PC-3 (cell line): Measurements from ENCODE around the gene TMEM170B. TPM values are rescaled to one million over a fixed set of nuclear protein-coding genes. Genes with fewer than 3 reads are reported as not detected.

Experiments used
- ATAC-seq: fragments of 200-7000 bp; cut with Tn5 transposase; 2 replicates; pipeline ENCODE4 v1.9.1; 2020; ENCODE audit warnings: mild to moderate bottlenecking, moderate library complexity
- BruUV-seq: library from RNA; stranded (reverse); fragments of 400-500 nt; replicated peaks from 2 replicates; lab custom pipeline; 2021; lab: Mats Ljungman, UMichigan
- CTCF ChIA-PET: fragments of 300-600 bp; sonication (Branson Sonifier 250); formaldehyde crosslinking; loops from one replicate; lab custom pipeline; 2022; ENCODE audit warnings: antibody characterized with exemption; lab: Charles Lee
- POLR2A ChIA-PET: fragments of 300-600 bp; sonication (Branson Sonifier 250); formaldehyde crosslinking; loops from one replicate; lab custom pipeline; 2022; ENCODE audit warnings: antibody characterized with exemption; ENCODE audit not compliant: unreplicated experiment; lab: Charles Lee
- DNase-seq: peaks from one replicate; pipeline ENCODE4 v3.0.0-alpha.2; 2015
- H2AFZ ChIP-seq: fragments of 300-600 bp; sonication (generic); 2 replicates; pipeline ENCODE4 v1.6.0; 2016; ENCODE audit warnings: antibody characterized with exemption, low read length
- H3F3A ChIP-seq: fragments of 300-600 bp; sonication (generic); one replicate; pipeline ENCODE4 v1.6.0; 2017; ENCODE audit warnings: antibody characterized with exemption, low read length, control low read depth, mild to moderate bottlenecking; ENCODE audit not compliant: unreplicated experiment
- H3K27ac ChIP-seq: fragments of 300-600 bp; sonication (generic); 2 replicates; pipeline ENCODE4 v1.5.1; 2016; ENCODE audit warnings: mild to moderate bottlenecking, low read length
- H3K27me3 ChIP-seq: fragments of 300-600 bp; sonication (generic); 2 replicates; pipeline ENCODE4 v1.6.1; 2016; ENCODE audit warnings: low read length, mixed read lengths
- H3K36me3 ChIP-seq: fragments of 300-600 bp; sonication (generic); 2 replicates; pipeline ENCODE4 v1.6.1; 2016; ENCODE audit warnings: low read depth, mixed run types, low read length, mixed read lengths
- H3K4me1 ChIP-seq: fragments of 300-600 bp; sonication (generic); 2 replicates; pipeline ENCODE4 v1.5.1; 2016; ENCODE audit warnings: low read length; ENCODE audit not compliant: insufficient read depth
- H3K4me2 ChIP-seq: fragments of 300-600 bp; sonication (generic); 2 replicates; pipeline ENCODE4 v1.6.0; 2016; ENCODE audit warnings: low read length
- H3K4me3 ChIP-seq: fragments of 300-600 bp; sonication (generic); 2 replicates; pipeline ENCODE4 v1.5.1; 2016; ENCODE audit warnings: mild to moderate bottlenecking, low read length, mixed read lengths
- H3K79me2 ChIP-seq: fragments of 300-600 bp; sonication (generic); 2 replicates; pipeline ENCODE4 v1.6.1; 2017; ENCODE audit warnings: low read length, mixed read lengths
- H3K9ac ChIP-seq: fragments of 300-600 bp; sonication (generic); 2 replicates; pipeline ENCODE4 v1.6.0; 2016; ENCODE audit warnings: mild to moderate bottlenecking, low read length
- H3K9me2 ChIP-seq: fragments of 300-600 bp; sonication (generic); replicated peaks from 2 replicates; pipeline ENCODE4 v1.6.1; 2016; ENCODE audit warnings: mixed run types, low read length, mixed read lengths
- H3K9me3 ChIP-seq: fragments of 300-600 bp; sonication (generic); 2 replicates; pipeline ENCODE4 v1.6.1; 2016; ENCODE audit warnings: low read length, mixed read lengths
- H4K20me1 ChIP-seq: fragments of 300-600 bp; sonication (generic); 2 replicates; pipeline ENCODE4 v1.6.1; 2016; ENCODE audit warnings: low read length, mixed read lengths
- EZH2 ChIP-seq: fragments of 300-600 bp; sonication (generic); IDR thresholded peaks from one replicate; pipeline ENCODE4 v1.6.1; 2017; ENCODE audit warnings: antibody characterized with exemption, mild to moderate bottlenecking, low read length; ENCODE audit not compliant: unreplicated experiment
- EZH2phosphoT487 ChIP-seq: fragments of 300-600 bp; sonication (generic); IDR thresholded peaks from 2 replicates; pipeline ENCODE4 v1.6.1; 2018; ENCODE audit warnings: mild to moderate bottlenecking, antibody characterized with exemption, low read length, borderline replicate concordance
- intact Hi-C: fragments of 100-400 bp; cut with micrococcal nuclease; formaldehyde crosslinking; loops from 2 replicates; pipeline ENCODE4 v1.9.0; 2023
- total RNA-seq: library from RNA; depleted of rRNA; stranded (reverse); fragments of >200 nt; gene quantifications from 2 replicates; pipeline ENCODE4 v1.2.3, GENCODE V29; 2014
- TF ChIP-seq, protein P1 (sequence below): fragments of 300-600 bp; sonication (generic); conservative IDR thresholded peaks from 2 replicates; pipeline ENCODE4 v1.5.1; 2017; ENCODE audit warnings: antibody characterized with exemption, low read depth, mild to moderate bottlenecking, low read length

Gene TMEM170B
- total RNA-seq, 1 experiment from 2014 or later = 0.66 TPM

DNA sequence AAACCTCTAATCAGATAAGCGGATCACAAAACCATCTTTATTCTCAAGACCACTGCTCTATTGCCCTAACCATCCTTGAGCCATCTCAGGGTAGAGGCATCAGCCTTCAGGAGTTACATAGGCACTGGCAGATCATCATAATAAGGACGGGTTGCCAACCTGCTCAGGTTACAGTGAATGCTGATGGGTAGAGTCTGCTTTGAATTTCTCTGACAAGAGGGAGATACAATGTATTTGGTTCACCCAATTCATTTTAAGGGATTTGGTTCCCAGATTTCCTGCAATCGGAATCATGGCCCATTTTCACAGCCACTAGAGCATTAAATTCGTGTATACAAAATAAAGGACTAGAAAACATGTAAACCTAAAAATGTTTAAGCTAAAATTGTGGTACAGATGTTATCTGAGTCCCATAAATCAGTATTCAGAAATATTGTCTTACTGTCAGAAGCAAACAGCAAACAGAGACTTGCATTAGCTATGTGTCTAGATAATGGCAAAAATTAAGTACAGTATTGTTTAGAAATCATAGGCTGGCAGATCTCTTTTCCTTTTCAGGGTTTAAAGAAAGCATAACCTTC, 41.9 kb upstream of the TMEM170B start:
- Histone ChIP-seq H3K9ac (peak overlapping the region; percentile 34), H3K4me3 (no peak overlapping the region), H3K4me2 (peak overlapping the region; percentile 37), H3K9me2 (no peaks in the 10 kb centered on the region), H3K27me3 (no peaks in the 10 kb centered on the region), H3K36me3 (no peaks in the 10 kb centered on the region), H3K4me1 (peaks cover 25% of the 10 kb centered on the region), H3K79me2 (no peaks in the 10 kb centered on the region), H3F3A (no peaks in the 10 kb centered on the region), H3K27ac (peak overlapping the region; percentile 22; the same call in 1 of the 2 replicates), H2AFZ (peak overlapping the region; percentile 72), H4K20me1 (no peaks in the 10 kb centered on the region), H3K9me3 (no peaks in the 10 kb centered on the region)
- intact Hi-C loops = loop anchor here (1.0 to 5.0 kb wide), 12 partner anchors 42 to 544 kb away; partner anchors contain the start of genes NEDD9 and TMEM170B
- no TSS peak for BruUV-seq
- ChIA-PET POLR2A (interaction anchor here (0.5 to 0.7 kb wide), 3 partner anchors 86 to 478 kb away, joined by 3 read pairs; partner anchors contain the start of gene NEDD9), CTCF (interaction anchor here (0.6 to 1.4 kb wide), 4 partner anchors 80 to 359 kb away, joined by 3 to 4 read pairs (median 3); no protein-coding TSS in a partner anchor)
- ATAC-seq = peak; percentile 39
- DNase-seq = peak; percentile 21
- TF ChIP-seq, protein P1, sequence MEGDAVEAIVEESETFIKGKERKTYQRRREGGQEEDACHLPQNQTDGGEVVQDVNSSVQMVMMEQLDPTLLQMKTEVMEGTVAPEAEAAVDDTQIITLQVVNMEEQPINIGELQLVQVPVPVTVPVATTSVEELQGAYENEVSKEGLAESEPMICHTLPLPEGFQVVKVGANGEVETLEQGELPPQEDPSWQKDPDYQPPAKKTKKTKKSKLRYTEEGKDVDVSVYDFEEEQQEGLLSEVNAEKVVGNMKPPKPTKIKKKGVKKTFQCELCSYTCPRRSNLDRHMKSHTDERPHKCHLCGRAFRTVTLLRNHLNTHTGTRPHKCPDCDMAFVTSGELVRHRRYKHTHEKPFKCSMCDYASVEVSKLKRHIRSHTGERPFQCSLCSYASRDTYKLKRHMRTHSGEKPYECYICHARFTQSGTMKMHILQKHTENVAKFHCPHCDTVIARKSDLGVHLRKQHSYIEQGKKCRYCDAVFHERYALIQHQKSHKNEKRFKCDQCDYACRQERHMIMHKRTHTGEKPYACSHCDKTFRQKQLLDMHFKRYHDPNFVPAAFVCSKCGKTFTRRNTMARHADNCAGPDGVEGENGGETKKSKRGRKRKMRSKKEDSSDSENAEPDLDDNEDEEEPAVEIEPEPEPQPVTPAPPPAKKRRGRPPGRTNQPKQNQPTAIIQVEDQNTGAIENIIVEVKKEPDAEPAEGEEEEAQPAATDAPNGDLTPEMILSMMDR = no peak
- TF ChIP-seq EZH2 = no peak
- no peak for TF ChIP-seq EZH2phosphoT487

DNA sequence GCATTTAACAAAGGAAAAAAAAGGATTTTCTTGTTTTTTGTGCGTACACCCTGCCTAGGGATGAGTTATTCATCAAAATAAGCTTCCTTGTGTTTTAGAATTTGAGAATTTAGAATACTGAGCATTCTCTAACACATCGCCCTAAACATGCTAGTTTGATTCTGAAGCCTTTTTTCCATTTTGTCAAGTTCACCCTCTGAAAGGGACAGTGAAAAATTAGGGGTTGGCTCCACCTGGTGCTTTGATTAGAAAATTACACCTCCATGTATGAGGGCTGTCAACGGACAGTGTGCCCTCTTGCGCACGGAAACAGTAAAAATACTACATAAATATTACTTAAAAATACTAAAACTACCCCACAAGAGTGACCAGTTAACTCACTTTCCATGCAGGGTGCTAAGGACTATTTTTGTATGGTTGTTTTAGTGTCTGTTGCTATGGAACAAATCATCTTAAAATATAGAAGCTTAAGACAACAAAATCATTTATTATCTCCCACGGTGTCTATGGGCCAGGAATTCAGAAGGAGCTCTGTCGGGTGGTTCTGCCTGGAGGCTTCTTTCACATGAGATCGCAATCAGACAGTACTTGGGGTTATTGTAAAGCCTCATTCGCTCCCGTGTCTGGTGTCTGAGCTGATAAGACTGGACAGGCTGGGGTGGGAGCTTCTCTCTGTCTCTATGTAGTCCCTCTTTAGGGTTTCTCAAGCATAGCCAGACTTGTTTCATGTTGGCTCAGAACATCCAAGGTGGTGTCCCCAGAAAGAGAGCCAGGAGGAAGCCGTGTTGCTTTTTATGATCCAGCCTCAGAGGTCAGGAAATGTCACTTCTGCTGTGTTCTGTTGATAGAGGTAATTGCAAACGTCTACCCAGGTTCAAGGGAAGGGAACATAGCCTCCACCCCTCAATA, 41.1 kb upstream of the TMEM170B start:
- TF ChIP-seq, protein P1 = peak; percentile 97
- TF ChIP-seq EZH2phosphoT487 = no peak
- ATAC-seq (peak; percentile 74), DNase-seq (peak; percentile 87)
- Histone ChIP-seq H3K4me1 (peaks cover 26% of the 10 kb centered on the region), H3K9me3 (no peaks in the 10 kb centered on the region), H3K27me3 (no peaks in the 10 kb centered on the region), H3K4me2 (peak overlapping the region; percentile 37), H3K9me2 (no peaks in the 10 kb centered on the region), H4K20me1 (no peaks in the 10 kb centered on the region), H3F3A (no peaks in the 10 kb centered on the region), H3K9ac (peak overlapping the region; percentile 34), H3K79me2 (no peaks in the 10 kb centered on the region), H2AFZ (peak overlapping the region; percentile 72), H3K27ac (peak overlapping the region; percentile 22; the same call in 1 of the 2 replicates), H3K36me3 (no peaks in the 10 kb centered on the region), H3K4me3 (no peak overlapping the region)
- BruUV-seq = no TSS peak
- CTCF ChIA-PET = interaction anchor here (0.6 to 1.4 kb wide), 9 partner anchors 62 to 542 kb away, joined by 3 to 8 read pairs (median 4); no protein-coding TSS in a partner anchor
- POLR2A ChIA-PET = interaction anchor here (0.5 to 0.7 kb wide), 6 partner anchors 87 to 478 kb away, joined by 3 read pairs; partner anchors contain the start of gene NEDD9
- intact Hi-C loops = loop anchor here (1.0 to 5.0 kb wide), 12 partner anchors 41 to 545 kb away; partner anchors contain the start of genes NEDD9 and TMEM170B
